Neural cell (in vitro differentiated cells): ENCODE data around the gene KIZ.

Experiments
- CTCF ChIP-seq: fragments of 450-650 bp; IDR thresholded peaks from 2 replicates; pipeline ENCODE4 v1.5.1; 2014; ENCODE audit warnings: antibody characterized with exemption, mild to moderate bottlenecking, moderate library complexity; ENCODE audit not compliant: poor library complexity, severe bottlenecking
- EP300 ChIP-seq: fragments of 450-650 bp; conservative IDR thresholded peaks from 2 replicates; pipeline ENCODE4 v1.6.1; 2014; ENCODE audit warnings: antibody characterized with exemption, mild to moderate bottlenecking, moderate library complexity; ENCODE audit not compliant: poor library complexity, severe bottlenecking
- EZH2 ChIP-seq: fragments of 200-600, 300-800 bp; shearing (Covaris generic), sonication (generic); IDR thresholded peaks from 2 replicates; pipeline ENCODE4 v1.6.1; 2014; ENCODE audit warnings: antibody characterized with exemption, low read length, borderline replicate concordance, mild to moderate bottlenecking; ENCODE audit not compliant: insufficient read depth, poor library complexity, severe bottlenecking
- POLR2AphosphoS5 ChIP-seq: IDR thresholded peaks from 2 replicates; pipeline ENCODE4 v1.6.1; 2012
- RAD21 ChIP-seq: fragments of 450-650 bp; conservative IDR thresholded peaks from 2 replicates; pipeline ENCODE4 v1.6.1; 2014; ENCODE audit warnings: antibody characterized with exemption, mild to moderate bottlenecking, moderate library complexity
- SMC3 ChIP-seq: fragments of 450-650 bp; conservative IDR thresholded peaks from 2 replicates; pipeline ENCODE4 v1.6.1; 2014; ENCODE audit warnings: antibody characterized with exemption, mild to moderate bottlenecking, moderate library complexity; ENCODE audit not compliant: poor library complexity
- TAF1 ChIP-seq: IDR thresholded peaks from 2 replicates; pipeline ENCODE4 v1.6.1; 2012; ENCODE audit warnings: low read depth

GRCh38 chr20:21096321-21097043 lies 29.4 kb upstream of the KIZ start:
- no peak for TF ChIP-seq TAF1
- no peak for TF ChIP-seq SMC3
- TF ChIP-seq CTCF, result no peak
- no peak for TF ChIP-seq RAD21
- no peak for TF ChIP-seq EP300
- no peak for TF ChIP-seq POLR2AphosphoS5
- TF ChIP-seq EZH2, result no peak
